ENCODE data around the gene BPIFB2. TPM values are rescaled to one million over a fixed set of nuclear protein-coding genes. Genes with fewer than 3 reads are reported as not detected.

Gene BPIFB2
- total and polyA plus RNA-seq, 10 of the 15 experiments (the other 5 are each of a cell fraction or from before 2014, with no cell fraction given): not detected

DNA sequence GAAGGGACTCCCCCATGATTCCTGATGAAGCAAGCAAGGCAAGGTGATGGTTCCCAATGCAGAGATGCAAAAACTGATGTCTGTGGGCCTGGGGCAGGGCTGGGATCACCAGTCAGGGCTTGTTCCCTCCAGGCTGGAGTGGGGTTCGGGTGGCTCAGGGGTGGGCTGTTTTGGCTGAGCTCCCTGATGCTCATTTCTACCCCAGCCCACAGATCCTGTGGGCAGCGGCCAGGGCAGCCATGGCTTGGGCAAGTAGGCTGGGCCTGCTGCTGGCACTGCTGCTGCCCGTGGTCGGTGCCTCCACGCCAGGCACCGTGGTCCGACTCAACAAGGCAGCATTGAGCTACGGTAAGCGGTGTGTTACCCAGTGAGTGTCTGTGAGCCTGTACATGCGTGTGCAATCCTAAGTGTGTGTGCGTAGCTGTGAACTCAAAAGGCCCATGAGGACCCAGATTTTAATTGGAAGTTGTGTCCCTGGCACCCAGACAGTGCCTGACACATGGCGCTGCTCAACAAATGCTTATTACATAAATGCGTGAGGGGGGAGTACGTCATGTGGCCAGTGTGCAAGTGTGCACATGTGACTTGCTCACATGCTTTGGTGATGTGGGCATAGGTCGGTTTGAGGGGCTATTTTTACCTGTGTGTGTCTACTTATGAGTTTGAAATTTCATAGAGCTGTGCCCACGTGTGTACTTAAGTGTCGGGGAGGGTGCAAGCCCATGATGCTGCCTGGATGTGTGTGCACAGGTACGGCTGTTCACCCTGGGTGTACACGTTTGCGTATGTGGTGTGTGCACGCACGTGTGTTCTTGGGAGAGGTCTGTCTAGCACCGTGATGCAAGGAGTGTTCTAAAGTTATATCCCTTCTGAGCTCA is 1.1 kb downstream of the BPIFB2 start (continued):
- TF ChIP-seq, protein P1, sequence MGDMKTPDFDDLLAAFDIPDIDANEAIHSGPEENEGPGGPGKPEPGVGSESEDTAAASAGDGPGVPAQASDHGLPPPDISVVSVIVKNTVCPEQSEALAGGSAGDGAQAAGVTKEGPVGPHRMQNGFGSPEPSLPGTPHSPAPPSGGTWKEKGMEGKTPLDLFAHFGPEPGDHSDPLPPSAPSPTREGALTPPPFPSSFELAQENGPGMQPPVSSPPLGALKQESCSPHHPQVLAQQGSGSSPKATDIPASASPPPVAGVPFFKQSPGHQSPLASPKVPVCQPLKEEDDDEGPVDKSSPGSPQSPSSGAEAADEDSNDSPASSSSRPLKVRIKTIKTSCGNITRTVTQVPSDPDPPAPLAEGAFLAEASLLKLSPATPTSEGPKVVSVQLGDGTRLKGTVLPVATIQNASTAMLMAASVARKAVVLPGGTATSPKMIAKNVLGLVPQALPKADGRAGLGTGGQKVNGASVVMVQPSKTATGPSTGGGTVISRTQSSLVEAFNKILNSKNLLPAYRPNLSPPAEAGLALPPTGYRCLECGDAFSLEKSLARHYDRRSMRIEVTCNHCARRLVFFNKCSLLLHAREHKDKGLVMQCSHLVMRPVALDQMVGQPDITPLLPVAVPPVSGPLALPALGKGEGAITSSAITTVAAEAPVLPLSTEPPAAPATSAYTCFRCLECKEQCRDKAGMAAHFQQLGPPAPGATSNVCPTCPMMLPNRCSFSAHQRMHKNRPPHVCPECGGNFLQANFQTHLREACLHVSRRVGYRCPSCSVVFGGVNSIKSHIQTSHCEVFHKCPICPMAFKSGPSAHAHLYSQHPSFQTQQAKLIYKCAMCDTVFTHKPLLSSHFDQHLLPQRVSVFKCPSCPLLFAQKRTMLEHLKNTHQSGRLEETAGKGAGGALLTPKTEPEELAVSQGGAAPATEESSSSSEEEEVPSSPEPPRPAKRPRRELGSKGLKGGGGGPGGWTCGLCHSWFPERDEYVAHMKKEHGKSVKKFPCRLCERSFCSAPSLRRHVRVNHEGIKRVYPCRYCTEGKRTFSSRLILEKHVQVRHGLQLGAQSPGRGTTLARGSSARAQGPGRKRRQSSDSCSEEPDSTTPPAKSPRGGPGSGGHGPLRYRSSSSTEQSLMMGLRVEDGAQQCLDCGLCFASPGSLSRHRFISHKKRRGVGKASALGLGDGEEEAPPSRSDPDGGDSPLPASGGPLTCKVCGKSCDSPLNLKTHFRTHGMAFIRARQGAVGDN (IDR thresholded peaks at IDR 0.05): no peak
- no peak for TF ChIP-seq BCL11A (IDR thresholded peaks at IDR 0.05; ENCODE audit: low read depth, low read length)
- TF ChIP-seq CREM (IDR thresholded peaks at IDR 0.05; ENCODE audit: low read depth): no peak
- TF ChIP-seq, protein P2, sequence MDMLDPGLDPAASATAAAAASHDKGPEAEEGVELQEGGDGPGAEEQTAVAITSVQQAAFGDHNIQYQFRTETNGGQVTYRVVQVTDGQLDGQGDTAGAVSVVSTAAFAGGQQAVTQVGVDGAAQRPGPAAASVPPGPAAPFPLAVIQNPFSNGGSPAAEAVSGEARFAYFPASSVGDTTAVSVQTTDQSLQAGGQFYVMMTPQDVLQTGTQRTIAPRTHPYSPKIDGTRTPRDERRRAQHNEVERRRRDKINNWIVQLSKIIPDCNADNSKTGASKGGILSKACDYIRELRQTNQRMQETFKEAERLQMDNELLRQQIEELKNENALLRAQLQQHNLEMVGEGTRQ (IDR thresholded peaks at IDR 0.05; ENCODE audit: borderline replicate concordance, low read depth, low read length): no peak
- TF ChIP-seq MEF2A (IDR thresholded peaks at IDR 0.05; ENCODE audit: insufficient read depth, low read depth, low read length): no peak
- TF ChIP-seq, protein P3, sequence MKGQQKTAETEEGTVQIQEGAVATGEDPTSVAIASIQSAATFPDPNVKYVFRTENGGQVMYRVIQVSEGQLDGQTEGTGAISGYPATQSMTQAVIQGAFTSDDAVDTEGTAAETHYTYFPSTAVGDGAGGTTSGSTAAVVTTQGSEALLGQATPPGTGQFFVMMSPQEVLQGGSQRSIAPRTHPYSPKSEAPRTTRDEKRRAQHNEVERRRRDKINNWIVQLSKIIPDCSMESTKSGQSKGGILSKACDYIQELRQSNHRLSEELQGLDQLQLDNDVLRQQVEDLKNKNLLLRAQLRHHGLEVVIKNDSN (IDR thresholded peaks at IDR 0.05; ENCODE audit: borderline replicate concordance, extremely low read length, insufficient read depth, low read depth, low read length): no peak
- no peak for TF ChIP-seq DPF2 (IDR thresholded peaks at IDR 0.05)
- TF ChIP-seq, protein P4, sequence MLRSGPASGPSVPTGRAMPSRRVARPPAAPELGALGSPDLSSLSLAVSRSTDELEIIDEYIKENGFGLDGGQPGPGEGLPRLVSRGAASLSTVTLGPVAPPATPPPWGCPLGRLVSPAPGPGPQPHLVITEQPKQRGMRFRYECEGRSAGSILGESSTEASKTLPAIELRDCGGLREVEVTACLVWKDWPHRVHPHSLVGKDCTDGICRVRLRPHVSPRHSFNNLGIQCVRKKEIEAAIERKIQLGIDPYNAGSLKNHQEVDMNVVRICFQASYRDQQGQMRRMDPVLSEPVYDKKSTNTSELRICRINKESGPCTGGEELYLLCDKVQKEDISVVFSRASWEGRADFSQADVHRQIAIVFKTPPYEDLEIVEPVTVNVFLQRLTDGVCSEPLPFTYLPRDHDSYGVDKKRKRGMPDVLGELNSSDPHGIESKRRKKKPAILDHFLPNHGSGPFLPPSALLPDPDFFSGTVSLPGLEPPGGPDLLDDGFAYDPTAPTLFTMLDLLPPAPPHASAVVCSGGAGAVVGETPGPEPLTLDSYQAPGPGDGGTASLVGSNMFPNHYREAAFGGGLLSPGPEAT (IDR thresholded peaks at IDR 0.05; ENCODE audit: low read depth): no peak
- TF ChIP-seq TBL1XR1 (IDR thresholded peaks at IDR 0.05; ENCODE audit: low read depth, low read length): no peak
- TF ChIP-seq, protein P5, sequence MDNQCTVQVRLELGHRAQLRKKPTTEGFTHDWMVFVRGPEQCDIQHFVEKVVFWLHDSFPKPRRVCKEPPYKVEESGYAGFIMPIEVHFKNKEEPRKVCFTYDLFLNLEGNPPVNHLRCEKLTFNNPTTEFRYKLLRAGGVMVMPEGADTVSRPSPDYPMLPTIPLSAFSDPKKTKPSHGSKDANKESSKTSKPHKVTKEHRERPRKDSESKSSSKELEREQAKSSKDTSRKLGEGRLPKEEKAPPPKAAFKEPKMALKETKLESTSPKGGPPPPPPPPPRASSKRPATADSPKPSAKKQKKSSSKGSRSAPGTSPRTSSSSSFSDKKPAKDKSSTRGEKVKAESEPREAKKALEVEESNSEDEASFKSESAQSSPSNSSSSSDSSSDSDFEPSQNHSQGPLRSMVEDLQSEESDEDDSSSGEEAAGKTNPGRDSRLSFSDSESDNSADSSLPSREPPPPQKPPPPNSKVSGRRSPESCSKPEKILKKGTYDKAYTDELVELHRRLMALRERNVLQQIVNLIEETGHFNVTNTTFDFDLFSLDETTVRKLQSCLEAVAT (IDR thresholded peaks at IDR 0.05): no peak

Data from GM12878 (cell line).